Cerebellar nuclear complex (tissue), 1 donor: ENCODE data around the gene PARD3B.

Experiments
- DNase-seq, 2 experiments: peaks; one replicate each; lab custom pipeline; 2025; lab: John Stamatoyannopoulos, UW

Gene PARD3B

DNA sequence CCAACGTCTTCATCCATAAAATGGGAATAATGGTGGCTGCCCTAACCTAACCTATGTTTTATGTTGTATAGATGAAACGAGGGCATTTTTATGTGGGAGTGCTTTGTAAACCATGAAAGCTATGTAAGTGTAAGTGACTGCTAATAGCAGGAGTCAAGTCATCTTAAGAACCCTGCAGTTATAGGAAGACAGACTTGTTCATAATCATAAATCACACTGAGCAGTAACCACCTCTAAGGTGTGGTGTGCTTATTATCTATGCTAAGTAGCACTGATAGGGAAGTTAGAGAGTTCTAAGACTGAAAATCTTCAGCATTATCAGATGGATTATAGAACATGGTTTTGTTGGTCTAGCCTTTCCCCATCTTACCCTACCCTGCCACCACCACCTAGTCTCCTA is 1112.8 kb downstream of the PARD3B start:
- DNase-seq, result no peak

DNA sequence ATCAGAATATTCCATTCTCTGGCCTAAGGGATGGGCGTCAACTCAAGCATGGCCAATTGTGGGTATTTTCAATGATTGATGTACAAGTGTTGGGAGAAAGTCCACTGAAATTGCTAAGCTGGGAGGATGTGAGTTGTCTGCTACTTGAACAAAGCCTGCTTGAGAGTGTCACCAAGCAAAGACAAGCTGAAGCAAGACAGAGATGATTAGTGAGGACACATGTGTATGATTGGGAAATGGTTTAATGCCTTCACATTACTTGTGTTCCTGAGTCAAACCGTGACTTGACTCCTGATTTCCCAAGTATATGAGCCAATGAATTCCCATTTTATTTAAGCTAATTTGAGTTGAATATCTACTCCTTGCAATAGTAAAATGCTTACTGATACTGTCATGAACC is 1113.3 kb downstream of the PARD3B start:
- no peak for DNase-seq

DNA sequence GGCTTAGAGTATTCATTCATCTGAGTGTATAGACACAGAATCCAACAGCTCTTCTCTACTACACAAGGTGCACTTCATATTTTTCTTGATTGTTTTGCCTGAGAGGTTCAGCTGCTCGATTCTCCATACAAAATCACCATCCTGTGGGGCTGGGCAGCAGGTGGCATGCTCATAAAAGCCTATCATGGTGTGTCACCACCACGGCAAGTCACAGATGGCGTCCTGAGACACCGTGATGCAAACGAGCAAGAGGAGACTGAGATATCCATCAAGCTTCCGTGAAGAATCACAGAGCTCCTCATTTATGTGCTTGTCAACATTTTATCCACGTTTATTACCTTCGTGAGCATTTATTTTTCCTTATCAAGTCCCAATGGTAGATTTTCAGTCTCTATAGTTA is 1114.6 kb downstream of the PARD3B start:
- no peak for DNase-seq

DNA sequence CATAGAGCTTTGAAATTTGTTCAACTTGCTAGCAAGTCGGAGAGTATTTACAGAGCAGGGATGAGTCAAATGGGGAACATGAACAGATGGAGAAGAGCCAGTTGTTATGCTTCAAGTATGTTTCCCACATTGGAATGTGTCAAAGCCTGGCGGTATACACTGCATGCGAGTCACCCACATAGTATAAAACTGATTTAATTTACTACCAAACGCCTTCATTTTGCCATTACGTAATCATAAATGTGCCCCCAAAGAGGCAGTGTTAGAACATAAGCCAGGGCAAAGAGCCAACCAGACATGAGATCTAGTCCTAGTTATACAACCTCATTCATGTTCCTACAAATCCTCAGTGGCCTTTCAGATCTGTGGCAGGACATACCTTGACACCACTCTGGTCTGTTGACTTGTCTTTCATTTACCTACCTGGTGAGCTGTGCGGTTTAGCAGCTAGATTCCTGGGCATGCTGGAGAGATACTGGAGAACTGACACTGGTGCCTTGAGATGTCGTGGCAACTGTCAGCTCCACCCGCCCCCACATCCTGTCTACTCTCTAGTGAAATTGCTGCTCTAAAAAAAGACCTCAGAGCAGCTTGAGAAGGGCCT is 1115.3 kb downstream of the PARD3B start:
- DNase-seq, result no peak

DNA sequence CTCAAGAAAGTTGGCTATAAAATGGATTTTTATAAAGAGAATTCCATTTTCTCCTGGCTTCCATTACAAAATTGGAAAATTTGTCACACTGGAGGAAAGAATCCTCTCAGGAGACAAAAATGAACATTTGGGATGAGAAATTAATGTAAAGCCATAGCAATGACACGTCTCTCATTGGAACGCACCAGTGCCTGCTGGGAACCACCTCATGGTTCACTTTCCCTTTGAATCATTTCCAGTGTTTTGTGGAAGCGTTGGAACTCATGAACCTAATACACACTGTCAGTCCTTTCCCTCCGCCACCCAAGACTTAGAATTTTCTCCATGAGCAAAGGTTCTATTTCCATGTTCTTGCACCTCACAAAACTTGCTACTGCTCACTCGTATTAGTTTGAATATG is 1116.0 kb downstream of the PARD3B start:
- DNase-seq, result no peak

DNA sequence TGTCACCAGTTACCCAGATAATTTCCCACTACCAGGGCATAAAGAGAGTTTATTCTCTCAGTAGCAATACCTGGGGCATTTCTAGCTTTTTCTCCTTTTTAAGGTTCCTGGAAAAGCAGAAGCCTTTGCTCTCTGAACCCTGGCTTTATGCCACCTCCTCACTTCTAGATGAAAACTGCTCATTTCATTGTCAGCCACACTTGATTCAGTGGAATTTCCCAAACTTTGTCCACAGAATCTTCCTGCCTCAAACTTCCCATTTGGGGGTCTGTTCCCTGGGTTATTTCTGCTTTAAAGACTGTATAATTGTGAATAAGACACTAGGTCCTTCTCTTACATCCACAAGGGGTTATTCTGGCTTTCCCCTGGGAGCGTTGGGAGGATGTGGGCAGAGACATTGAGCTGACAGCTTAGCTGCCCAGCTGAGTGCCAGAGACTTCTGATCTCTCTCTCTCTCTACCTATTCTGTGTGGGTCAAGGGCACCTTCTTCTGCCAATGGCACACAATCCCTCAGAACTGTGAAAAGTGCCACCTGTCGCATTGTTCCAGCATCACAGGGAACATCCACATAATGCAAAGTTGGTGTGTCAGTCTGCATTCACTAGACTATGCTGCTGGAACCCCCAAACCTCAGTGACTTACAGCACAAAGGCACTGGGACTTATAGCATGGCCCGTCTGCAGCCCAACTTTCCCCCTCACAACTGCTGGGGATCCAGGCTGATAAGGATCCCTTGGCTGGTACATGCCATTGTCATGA is 1117.1 kb downstream of the PARD3B start:
- no peak for DNase-seq

DNA sequence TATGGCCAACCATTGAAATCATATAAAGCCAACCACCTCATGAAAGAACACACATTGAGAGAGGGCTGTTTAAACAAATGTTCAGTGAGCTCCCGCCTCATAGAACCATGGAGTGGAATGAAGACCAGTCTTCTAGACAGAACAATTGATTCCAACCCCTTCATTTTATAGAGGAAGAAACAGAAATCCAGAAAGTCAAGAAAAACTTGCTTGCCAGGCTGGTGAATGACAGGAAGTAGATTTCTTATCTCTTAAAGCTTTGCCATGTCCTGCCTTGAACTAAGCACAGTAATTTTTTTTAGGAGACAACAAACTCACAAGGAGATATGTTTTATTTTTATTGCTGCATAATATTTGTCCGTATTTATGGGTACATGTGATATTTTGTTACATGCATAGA is 1120.5 kb downstream of the PARD3B start:
- DNase-seq, result no peak
